ENCODE results near the gene ADRM1.

- TF ChIP-seq, protein P1, sequence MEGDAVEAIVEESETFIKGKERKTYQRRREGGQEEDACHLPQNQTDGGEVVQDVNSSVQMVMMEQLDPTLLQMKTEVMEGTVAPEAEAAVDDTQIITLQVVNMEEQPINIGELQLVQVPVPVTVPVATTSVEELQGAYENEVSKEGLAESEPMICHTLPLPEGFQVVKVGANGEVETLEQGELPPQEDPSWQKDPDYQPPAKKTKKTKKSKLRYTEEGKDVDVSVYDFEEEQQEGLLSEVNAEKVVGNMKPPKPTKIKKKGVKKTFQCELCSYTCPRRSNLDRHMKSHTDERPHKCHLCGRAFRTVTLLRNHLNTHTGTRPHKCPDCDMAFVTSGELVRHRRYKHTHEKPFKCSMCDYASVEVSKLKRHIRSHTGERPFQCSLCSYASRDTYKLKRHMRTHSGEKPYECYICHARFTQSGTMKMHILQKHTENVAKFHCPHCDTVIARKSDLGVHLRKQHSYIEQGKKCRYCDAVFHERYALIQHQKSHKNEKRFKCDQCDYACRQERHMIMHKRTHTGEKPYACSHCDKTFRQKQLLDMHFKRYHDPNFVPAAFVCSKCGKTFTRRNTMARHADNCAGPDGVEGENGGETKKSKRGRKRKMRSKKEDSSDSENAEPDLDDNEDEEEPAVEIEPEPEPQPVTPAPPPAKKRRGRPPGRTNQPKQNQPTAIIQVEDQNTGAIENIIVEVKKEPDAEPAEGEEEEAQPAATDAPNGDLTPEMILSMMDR (conservative IDR thresholded peaks at IDR 0.05), result no peak
- TF ChIP-seq ZFX (IDR thresholded peaks at IDR 0.05), result no peak
These were observed 48.9 kb downstream of the ADRM1 start for GRCh38 chr20:62351469-62352401.
